Stimulated activated CD4-positive, alpha-beta T cell treated with anti-CD3 and anti-CD28 coated beads, TNF-alpha, amount 100 ng/mL, for 1 hour (primary cell): Measurements from ENCODE around the gene OTUB1.

Experiments
- DNase-seq, 3 donors: peaks; one replicate each; pipeline ENCODE4 v3.0.0-alpha.2; 2020; ENCODE audit warnings: low read depth in 3 of 3, low spot score in 1 of 3

Gene OTUB1

GRCh38 chr11:64022125-64022784 is 36.0 kb downstream of the OTUB1 start:
- DNase-seq, result no peak

GRCh38 chr11:64023712-64024710 is 37.8 kb downstream of the OTUB1 start:
- DNase-seq, result no peak

- no peak for DNase-seq
These were observed 39.0 kb downstream of the OTUB1 start for GRCh38 chr11:64025205-64025604.

- no peak for DNase-seq
These were observed 40.5 kb downstream of the OTUB1 start for GRCh38 chr11:64026575-64027205.

- no peak for DNase-seq
These were observed 41.6 kb downstream of the OTUB1 start for GRCh38 chr11:64027651-64028397.

GRCh38 chr11:64028398-64029115 is 42.3 kb downstream of the OTUB1 start:
- DNase-seq, result no peak

GRCh38 chr11:64029773-64030172 is 43.5 kb downstream of the OTUB1 start:
- no peak for DNase-seq

GRCh38 chr11:64031001-64031400 is 44.8 kb downstream of the OTUB1 start:
- DNase-seq, result no peak

GRCh38 chr11:64032050-64032449 is 45.8 kb downstream of the OTUB1 start:
- DNase-seq, result no peak

- no peak for DNase-seq
These were observed 48.2 kb downstream of the OTUB1 start for GRCh38 chr11:64034411-64034811.

- no peak for DNase-seq
These were observed 48.9 kb downstream of the OTUB1 start for GRCh38 chr11:64035081-64035524.

GRCh38 chr11:64035576-64035975 is 49.3 kb downstream of the OTUB1 start, which contains the start of gene FLRT1:
TSS of gene FLRT1 (plus strand) at chr11:64035931. CDS start at chr11:64116268, 80,337 bp downstream.
- no peak for DNase-seq

GRCh38 chr11:64036087-64037026 is 50.1 kb downstream of the OTUB1 start:
- no peak for DNase-seq

- no peak for DNase-seq
These were observed 50.9 kb downstream of the OTUB1 start for GRCh38 chr11:64037027-64037634.

GRCh38 chr11:64038500-64038899 is 52.3 kb downstream of the OTUB1 start:
- DNase-seq, result no peak

- no peak for DNase-seq
These were observed 52.9 kb downstream of the OTUB1 start for GRCh38 chr11:64039012-64039665.

GRCh38 chr11:64040684-64041322 is 54.6 kb downstream of the OTUB1 start:
- no peak for DNase-seq

GRCh38 chr11:64041846-64042245 is 55.6 kb downstream of the OTUB1 start:
- DNase-seq, result no peak
